ENCODE measurements around the gene TCF7L1. TPM values are rescaled to one million over a fixed set of nuclear protein-coding genes. Genes with fewer than 3 reads are reported as not detected.
A peak's percentile ranks its signal among the peaks of the same experiment; 100 is the strongest.

The TCF7L1 gene
- total RNA-seq, 6 experiments from 2014 or later: 1.2 to 8.8 (median 3.7) TPM

DNA sequence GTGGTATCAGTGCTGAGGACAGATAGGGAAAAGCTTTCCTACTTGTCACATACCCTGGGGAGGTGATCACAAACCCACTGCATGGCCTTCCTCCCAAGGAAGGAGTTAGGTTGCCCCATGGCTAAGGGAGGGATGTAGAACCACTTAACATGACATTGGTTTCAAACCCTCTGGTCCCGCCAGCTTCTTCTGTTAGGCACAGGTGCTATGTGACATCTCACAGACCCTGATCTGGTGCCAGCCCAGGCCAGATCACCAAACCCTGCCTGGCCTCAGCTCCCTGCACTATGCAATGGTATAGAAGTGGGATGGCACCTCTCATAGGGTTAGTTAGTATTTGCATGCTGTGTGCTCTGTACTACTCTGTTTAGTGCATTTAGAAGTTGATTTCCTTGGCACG is 58.0 kb downstream of the TCF7L1 start:
- no peak overlapping the region for H3K27ac ChIP-seq

GRCh38 chr2:85194780-85195480 is 61.7 kb downstream of the TCF7L1 start:
- 67% methylated on average over 8 of the region's 8 CpGs for WGBS (ENCODE audit: insufficient coverage, low coverage, low lambda C conversion rate, missing lambda C conversion rate)
- Histone ChIP-seq H3K36me3 (no peaks in the 10 kb centered on the region), H3K27ac (no peak overlapping the region), H3K27me3 (no peaks in the 10 kb centered on the region), H3K9me3 (no peaks in the 10 kb centered on the region), H3K4me3 (no peak overlapping the region), H3K4me1 (no peaks in the 10 kb centered on the region)
- ATAC-seq (peak in 1 of 4 donors; percentile 21), DNase-seq (no peak)
- TF ChIP-seq, protein P1, sequence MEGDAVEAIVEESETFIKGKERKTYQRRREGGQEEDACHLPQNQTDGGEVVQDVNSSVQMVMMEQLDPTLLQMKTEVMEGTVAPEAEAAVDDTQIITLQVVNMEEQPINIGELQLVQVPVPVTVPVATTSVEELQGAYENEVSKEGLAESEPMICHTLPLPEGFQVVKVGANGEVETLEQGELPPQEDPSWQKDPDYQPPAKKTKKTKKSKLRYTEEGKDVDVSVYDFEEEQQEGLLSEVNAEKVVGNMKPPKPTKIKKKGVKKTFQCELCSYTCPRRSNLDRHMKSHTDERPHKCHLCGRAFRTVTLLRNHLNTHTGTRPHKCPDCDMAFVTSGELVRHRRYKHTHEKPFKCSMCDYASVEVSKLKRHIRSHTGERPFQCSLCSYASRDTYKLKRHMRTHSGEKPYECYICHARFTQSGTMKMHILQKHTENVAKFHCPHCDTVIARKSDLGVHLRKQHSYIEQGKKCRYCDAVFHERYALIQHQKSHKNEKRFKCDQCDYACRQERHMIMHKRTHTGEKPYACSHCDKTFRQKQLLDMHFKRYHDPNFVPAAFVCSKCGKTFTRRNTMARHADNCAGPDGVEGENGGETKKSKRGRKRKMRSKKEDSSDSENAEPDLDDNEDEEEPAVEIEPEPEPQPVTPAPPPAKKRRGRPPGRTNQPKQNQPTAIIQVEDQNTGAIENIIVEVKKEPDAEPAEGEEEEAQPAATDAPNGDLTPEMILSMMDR (IDR thresholded peaks at IDR 0.05): no peak
- no peak for TF ChIP-seq POLR2A (IDR thresholded peaks at IDR 0.05)
- intact Hi-C loops (cut with DNase I): no loop called here

More for the DNA sequence above, 58.0 kb downstream of the TCF7L1 start:
- no peaks in the 10 kb centered on the region for H3K4me1 ChIP-seq
- intact Hi-C loops (cut with DNase I): no loop called here
- no peaks in the 10 kb centered on the region for H3K27me3 ChIP-seq
- H3K4me3 ChIP-seq: no peak overlapping the region
- ATAC-seq: no peak
- 100% methylated on average over 1 of the region's 2 CpGs for WGBS (ENCODE audit: insufficient coverage, low coverage, low lambda C conversion rate, missing lambda C conversion rate)
- no peaks in the 10 kb centered on the region for H3K36me3 ChIP-seq
- DNase-seq: no peak
- H3K9me3 ChIP-seq: no peaks in the 10 kb centered on the region
- no peak for TF ChIP-seq POLR2A (IDR thresholded peaks at IDR 0.05)
- TF ChIP-seq, protein P1 (IDR thresholded peaks at IDR 0.05): no peak

DNA sequence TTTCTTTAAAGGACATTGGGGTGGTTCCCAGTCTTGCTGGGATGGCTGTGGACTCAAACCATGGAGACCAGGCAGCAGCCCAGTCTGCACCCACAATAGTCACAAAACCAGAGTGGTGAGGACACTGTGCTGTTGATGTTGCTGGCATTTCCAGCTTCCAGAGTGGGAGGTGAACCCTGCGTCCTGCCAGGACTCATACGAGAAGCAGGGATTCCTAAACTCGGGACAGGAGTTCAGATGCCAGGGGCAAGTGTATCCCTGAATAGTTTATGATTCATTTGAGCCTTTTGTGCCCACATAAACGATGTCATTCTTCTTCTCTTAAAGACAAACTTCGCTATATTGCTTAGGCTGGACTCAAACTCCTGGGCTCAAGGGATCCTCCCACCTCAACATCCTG is 62.8 kb downstream of the TCF7L1 start:
- DNase-seq: no peak
- intact Hi-C loops (cut with DNase I): no loop called here
- no peak overlapping the region for H3K27ac ChIP-seq
- no peak overlapping the region for H3K4me3 ChIP-seq
- no peaks in the 10 kb centered on the region for H3K36me3 ChIP-seq
- no peak for TF ChIP-seq POLR2A (IDR thresholded peaks at IDR 0.05)
- TF ChIP-seq, protein P1 (IDR thresholded peaks at IDR 0.05): no peak
- no peaks in the 10 kb centered on the region for H3K4me1 ChIP-seq
- H3K27me3 ChIP-seq: no peaks in the 10 kb centered on the region
- WGBS (ENCODE audit: insufficient coverage, low coverage, low lambda C conversion rate, missing lambda C conversion rate): 92% methylated on average over 2 of the region's 5 CpGs
- H3K9me3 ChIP-seq: no peaks in the 10 kb centered on the region
- no peak for ATAC-seq

- TF ChIP-seq POLR2A (IDR thresholded peaks at IDR 0.05): no peak
- TF ChIP-seq, protein P1 (IDR thresholded peaks at IDR 0.05): no peak
- H3K27me3 ChIP-seq: no peaks in the 10 kb centered on the region
- no peaks in the 10 kb centered on the region for H3K9me3 ChIP-seq
- intact Hi-C loops (cut with DNase I): no loop called here
- H3K36me3 ChIP-seq: no peaks in the 10 kb centered on the region
- H3K4me3 ChIP-seq: no peak overlapping the region
- H3K4me1 ChIP-seq: no peaks in the 10 kb centered on the region
- ATAC-seq (no peak), DNase-seq (no peak)
- H3K27ac ChIP-seq: no peak overlapping the region
- 89% methylated on average over 3 of the region's 3 CpGs for WGBS (ENCODE audit: insufficient coverage, low coverage, low lambda C conversion rate, missing lambda C conversion rate)
These were observed 66.5 kb downstream of the TCF7L1 start for GRCh38 chr2:85199698-85200097.

Measured in right lobe of liver (tissue), 6 donors.